Panc1 (cell line): ENCODE data around the gene CDC5L. TPM values are rescaled to one million over a fixed set of nuclear protein-coding genes. Genes with fewer than 3 reads are reported as not detected.

Experiments
- ATAC-seq: fragments of 200-7000 bp; cut with Tn5 transposase; 2 replicates; pipeline ENCODE4 v1.9.1; 2020; ENCODE audit warnings: mild to moderate bottlenecking, moderate library complexity
- BruUV-seq: library from RNA; stranded (reverse); fragments of 400-500 nt; replicated peaks from 2 replicates; lab custom pipeline; 2021; lab: Mats Ljungman, UMichigan
- CTCF ChIA-PET: fragments of 300-600 bp; sonication (Branson Sonifier 250); formaldehyde crosslinking; loops from one replicate; lab custom pipeline; 2022; ENCODE audit warnings: antibody characterized with exemption; lab: Charles Lee
- POLR2A ChIA-PET: fragments of 300-600 bp; sonication (Branson Sonifier 250); formaldehyde crosslinking; loops from one replicate; lab custom pipeline; 2022; ENCODE audit warnings: antibody characterized with exemption; lab: Charles Lee
- DNase-seq: peaks from one replicate; pipeline ENCODE4 v3.0.0-alpha.2; 2010; ENCODE audit warnings: low read depth, low spot score
- H3K27ac ChIP-seq: 2 replicates; pipeline ENCODE4 v1.5.1; 2011; ENCODE audit warnings: mild to moderate bottlenecking, low read length, inconsistent platforms
- H3K27me3 ChIP-seq: fragments of 200-500 bp; sonication (Bioruptor generic); 2 replicates; pipeline ENCODE4 v1.6.0; 2014; ENCODE audit warnings: low read length, inconsistent platforms; ENCODE audit not compliant: control insufficient read depth, insufficient read depth
- H3K36me3 ChIP-seq: fragments of 200-500 bp; sonication (Bioruptor generic); 2 replicates; pipeline ENCODE4 v1.5.1; 2014; ENCODE audit warnings: inconsistent platforms, mild to moderate bottlenecking, low read length, moderate library complexity; ENCODE audit not compliant: control insufficient read depth, insufficient read depth
- H3K4me1 ChIP-seq: 2 replicates; pipeline ENCODE4 v1.5.1; 2011; ENCODE audit warnings: inconsistent platforms, mild to moderate bottlenecking, low read length, moderate library complexity; ENCODE audit not compliant: control insufficient read depth, insufficient read depth
- H3K4me3 ChIP-seq, 2 experiments: 2 replicates each; pipeline ENCODE4 v1.5.1; 2011 to 2012; ENCODE audit warnings: low read depth in 2 of 2, low read length in 2 of 2, mild to moderate bottlenecking in 2 of 2, inconsistent platforms in 1 of 2, moderate library complexity in 1 of 2
- H3K9me3 ChIP-seq: fragments of 200-500 bp; sonication (Bioruptor generic); 2 replicates; pipeline ENCODE4 v1.5.1; 2014; ENCODE audit warnings: low read depth, mild to moderate bottlenecking, inconsistent platforms, low read length, moderate library complexity; ENCODE audit not compliant: control insufficient read depth, insufficient read depth
- CTCF ChIP-seq: fragments of 450-650 bp; IDR thresholded peaks from 2 replicates; pipeline ENCODE4 v1.5.1; 2017; ENCODE audit warnings: mild to moderate bottlenecking
- POLR2AphosphoS5 ChIP-seq: IDR thresholded peaks from 2 replicates; pipeline ENCODE4 v1.6.1; 2012; ENCODE audit warnings: mild to moderate bottlenecking, low read depth, low read length, moderate library complexity
- REST ChIP-seq, 2 experiments: IDR thresholded peaks; 2 replicates each; pipeline ENCODE4 v1.6.1; 2011 to 2012; ENCODE audit warnings: low read depth in 2 of 2, control low read depth in 1 of 2, low read length in 1 of 2, mild to moderate bottlenecking in 1 of 2, moderate library complexity in 1 of 2; ENCODE audit not compliant: insufficient read depth in 1 of 2
- SIN3A ChIP-seq: IDR thresholded peaks from 2 replicates; pipeline ENCODE4 v1.6.1; 2012; ENCODE audit warnings: low read depth, mild to moderate bottlenecking, low read length, moderate library complexity, borderline replicate concordance; ENCODE audit not compliant: insufficient read depth
- TCF7L2 ChIP-seq: IDR thresholded peaks from 2 replicates; pipeline ENCODE4 v1.6.1; 2011; ENCODE audit warnings: mild to moderate bottlenecking, low read depth, low read length, inconsistent platforms
- in situ Hi-C: cut with HindIII; loops from 2 replicates; pipeline ENCODE4 v1.10.0; 2016; ENCODE audit warnings: low sequenced_read_pairs, low pct_unique_long_range_greater_than_20kb
- intact Hi-C: fragments of 100-400 bp; cut with micrococcal nuclease; formaldehyde crosslinking; loops from one replicate; pipeline ENCODE4 v1.10.0; 2022; ENCODE audit not compliant: unreplicated experiment
- total RNA-seq: library from RNA; stranded (reverse); gene quantifications from one replicate; pipeline ENCODE4 v1.2.1, GENCODE V29; 2021; ENCODE audit not compliant: unreplicated experiment

CDC5L gene
- total RNA-seq, 1 experiment from 2014 or later, result 23.3 TPM

GRCh38 chr6:44451803-44452695, 64.5 kb downstream of the CDC5L start:
- no peak overlapping the region for H3K27ac ChIP-seq
- H3K36me3 ChIP-seq, result peaks cover 3% of the 10 kb centered on the region; the same call in 1 of the 2 replicates
- in situ Hi-C loops, result no loop called here
- H3K4me3 ChIP-seq, result no peak overlapping the region
- no TSS peak for BruUV-seq
- TF ChIP-seq SIN3A (no peak), TCF7L2 (no peak), REST (IDR thresholded peaks at IDR 0.05; ENCODE audit: insufficient read depth in 1 of 2, low read depth in 2 of 2, low read length in 1 of 2) (no peak), CTCF (no peak), POLR2AphosphoS5 (no peak)
- intact Hi-C loops, result no loop called here
- no peak for DNase-seq
- ChIA-PET CTCF (interaction anchor here (0.9 kb wide), 1 partner anchor 49 kb away, joined by 7 read pairs; no protein-coding TSS in a partner anchor), POLR2A (no interaction called here)
- no peaks in the 10 kb centered on the region for H3K9me3 ChIP-seq
- ATAC-seq, result no peak
- H3K4me1 ChIP-seq, result no peaks in the 10 kb centered on the region
- H3K27me3 ChIP-seq, result no peaks in the 10 kb centered on the region; the same call in 1 of the 2 replicates

GRCh38 chr6:44452725-44453124, 65.2 kb downstream of the CDC5L start:
- TF ChIP-seq POLR2AphosphoS5 (no peak), CTCF (no peak), SIN3A (no peak), REST (IDR thresholded peaks at IDR 0.05; ENCODE audit: insufficient read depth in 1 of 2, low read depth in 2 of 2, low read length in 1 of 2) (no peak), TCF7L2 (no peak)
- H3K27me3 ChIP-seq, result no peaks in the 10 kb centered on the region; the same call in 1 of the 2 replicates
- CTCF ChIA-PET, result no interaction called here

More at GRCh38 chr6:44452725-44453124, 65.2 kb downstream of the CDC5L start:
- H3K27ac ChIP-seq, result no peak overlapping the region
- H3K36me3 ChIP-seq, result peaks cover 3% of the 10 kb centered on the region; the same call in 1 of the 2 replicates
- POLR2A ChIA-PET, result no interaction called here
- ATAC-seq (0 out of 2 replicates have a peak, but pooled peaks have one; percentile 38), DNase-seq (no peak)
- no peaks in the 10 kb centered on the region for H3K4me1 ChIP-seq
- intact Hi-C loops, result no loop called here
- no peaks in the 10 kb centered on the region for H3K9me3 ChIP-seq
- in situ Hi-C loops, result no loop called here
- H3K4me3 ChIP-seq, result no peak overlapping the region
- BruUV-seq, result no TSS peak
